ENCODE data around the gene BMP2K. TPM values are rescaled to one million over a fixed set of nuclear protein-coding genes. Genes with fewer than 3 reads are reported as not detected.
A peak's percentile ranks its signal among the peaks of the same experiment; 100 is the strongest.

Gene BMP2K
- total and polyA plus RNA-seq, 2 experiments from 2014 or later: 8.2 to 32.5 TPM

DNA sequence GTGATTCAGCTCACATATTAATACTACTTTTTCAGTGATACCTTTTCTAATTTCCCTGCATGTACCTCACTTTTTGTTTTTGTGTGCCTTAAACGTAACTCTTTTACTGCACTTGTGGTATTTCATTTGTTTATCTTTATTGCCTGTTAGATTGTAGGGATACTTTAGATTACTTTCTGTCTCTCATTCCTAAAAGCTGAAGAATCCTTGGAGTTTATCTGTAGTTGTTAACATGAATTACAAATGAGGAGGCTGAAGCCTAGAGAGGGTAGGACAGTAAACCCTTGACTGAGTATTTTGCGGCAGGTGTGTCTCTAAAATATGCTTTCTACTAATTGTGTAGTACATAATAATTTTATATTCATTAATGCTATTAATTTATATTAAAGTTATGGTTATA is 34.9 kb downstream of the BMP2K start:
- no peak for TF ChIP-seq POLR2AphosphoS5 (IDR thresholded peaks at IDR 0.05; ENCODE audit: low read depth)
- no peak for TF ChIP-seq STAT1 (IDR thresholded peaks at IDR 0.05; ENCODE audit: unreplicated experiment)
- no peak for TF ChIP-seq JUNB (IDR thresholded peaks at IDR 0.05; ENCODE audit: unreplicated experiment)
- TF ChIP-seq CREB1 (CRISPR knock-in tag; IDR thresholded peaks at IDR 0.05; ENCODE audit: low read depth): no peak
- TF ChIP-seq, protein P1, sequence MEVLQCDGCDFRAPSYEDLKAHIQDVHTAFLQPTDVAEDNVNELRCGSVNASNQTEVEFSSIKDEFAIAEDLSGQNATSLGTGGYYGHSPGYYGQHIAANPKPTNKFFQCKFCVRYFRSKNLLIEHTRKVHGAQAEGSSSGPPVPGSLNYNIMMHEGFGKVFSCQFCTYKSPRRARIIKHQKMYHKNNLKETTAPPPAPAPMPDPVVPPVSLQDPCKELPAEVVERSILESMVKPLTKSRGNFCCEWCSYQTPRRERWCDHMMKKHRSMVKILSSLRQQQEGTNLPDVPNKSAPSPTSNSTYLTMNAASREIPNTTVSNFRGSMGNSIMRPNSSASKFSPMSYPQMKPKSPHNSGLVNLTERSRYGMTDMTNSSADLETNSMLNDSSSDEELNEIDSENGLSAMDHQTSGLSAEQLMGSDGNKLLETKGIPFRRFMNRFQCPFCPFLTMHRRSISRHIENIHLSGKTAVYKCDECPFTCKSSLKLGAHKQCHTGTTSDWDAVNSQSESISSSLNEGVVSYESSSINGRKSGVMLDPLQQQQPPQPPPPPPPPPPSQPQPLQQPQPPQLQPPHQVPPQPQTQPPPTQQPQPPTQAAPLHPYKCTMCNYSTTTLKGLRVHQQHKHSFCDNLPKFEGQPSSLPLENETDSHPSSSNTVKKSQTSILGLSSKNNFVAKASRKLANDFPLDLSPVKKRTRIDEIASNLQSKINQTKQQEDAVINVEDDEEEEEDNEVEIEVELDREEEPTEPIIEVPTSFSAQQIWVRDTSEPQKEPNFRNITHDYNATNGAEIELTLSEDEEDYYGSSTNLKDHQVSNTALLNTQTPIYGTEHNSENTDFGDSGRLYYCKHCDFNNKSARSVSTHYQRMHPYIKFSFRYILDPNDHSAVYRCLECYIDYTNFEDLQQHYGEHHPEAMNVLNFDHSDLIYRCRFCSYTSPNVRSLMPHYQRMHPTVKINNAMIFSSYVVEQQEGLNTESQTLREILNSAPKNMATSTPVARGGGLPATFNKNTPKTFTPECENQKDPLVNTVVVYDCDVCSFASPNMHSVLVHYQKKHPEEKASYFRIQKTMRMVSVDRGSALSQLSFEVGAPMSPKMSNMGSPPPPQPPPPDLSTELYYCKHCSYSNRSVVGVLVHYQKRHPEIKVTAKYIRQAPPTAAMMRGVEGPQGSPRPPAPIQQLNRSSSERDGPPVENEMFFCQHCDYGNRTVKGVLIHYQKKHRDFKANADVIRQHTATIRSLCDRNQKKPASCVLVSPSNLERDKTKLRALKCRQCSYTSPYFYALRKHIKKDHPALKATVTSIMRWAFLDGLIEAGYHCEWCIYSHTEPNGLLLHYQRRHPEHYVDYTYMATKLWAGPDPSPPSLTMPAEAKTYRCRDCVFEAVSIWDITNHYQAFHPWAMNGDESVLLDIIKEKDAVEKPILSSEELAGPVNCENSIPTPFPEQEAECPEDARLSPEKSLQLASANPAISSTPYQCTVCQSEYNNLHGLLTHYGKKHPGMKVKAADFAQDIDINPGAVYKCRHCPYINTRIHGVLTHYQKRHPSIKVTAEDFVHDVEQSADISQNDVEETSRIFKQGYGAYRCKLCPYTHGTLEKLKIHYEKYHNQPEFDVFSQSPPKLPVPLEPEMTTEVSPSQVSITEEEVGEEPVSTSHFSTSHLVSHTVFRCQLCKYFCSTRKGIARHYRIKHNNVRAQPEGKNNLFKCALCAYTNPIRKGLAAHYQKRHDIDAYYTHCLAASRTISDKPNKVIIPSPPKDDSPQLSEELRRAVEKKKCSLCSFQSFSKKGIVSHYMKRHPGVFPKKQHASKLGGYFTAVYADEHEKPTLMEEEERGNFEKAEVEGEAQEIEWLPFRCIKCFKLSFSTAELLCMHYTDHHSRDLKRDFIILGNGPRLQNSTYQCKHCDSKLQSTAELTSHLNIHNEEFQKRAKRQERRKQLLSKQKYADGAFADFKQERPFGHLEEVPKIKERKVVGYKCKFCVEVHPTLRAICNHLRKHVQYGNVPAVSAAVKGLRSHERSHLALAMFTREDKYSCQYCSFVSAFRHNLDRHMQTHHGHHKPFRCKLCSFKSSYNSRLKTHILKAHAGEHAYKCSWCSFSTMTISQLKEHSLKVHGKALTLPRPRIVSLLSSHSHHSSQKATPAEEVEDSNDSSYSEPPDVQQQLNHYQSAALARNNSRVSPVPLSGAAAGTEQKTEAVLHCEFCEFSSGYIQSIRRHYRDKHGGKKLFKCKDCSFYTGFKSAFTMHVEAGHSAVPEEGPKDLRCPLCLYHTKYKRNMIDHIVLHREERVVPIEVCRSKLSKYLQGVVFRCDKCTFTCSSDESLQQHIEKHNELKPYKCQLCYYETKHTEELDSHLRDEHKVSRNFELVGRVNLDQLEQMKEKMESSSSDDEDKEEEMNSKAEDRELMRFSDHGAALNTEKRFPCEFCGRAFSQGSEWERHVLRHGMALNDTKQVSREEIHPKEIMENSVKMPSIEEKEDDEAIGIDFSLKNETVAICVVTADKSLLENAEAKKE (CRISPR knock-in tag; IDR thresholded peaks at IDR 0.05): no peak
- TF ChIP-seq EZH2 (IDR thresholded peaks at IDR 0.05; ENCODE audit: low read depth, unreplicated experiment): no peak
- TF ChIP-seq, protein P2, sequence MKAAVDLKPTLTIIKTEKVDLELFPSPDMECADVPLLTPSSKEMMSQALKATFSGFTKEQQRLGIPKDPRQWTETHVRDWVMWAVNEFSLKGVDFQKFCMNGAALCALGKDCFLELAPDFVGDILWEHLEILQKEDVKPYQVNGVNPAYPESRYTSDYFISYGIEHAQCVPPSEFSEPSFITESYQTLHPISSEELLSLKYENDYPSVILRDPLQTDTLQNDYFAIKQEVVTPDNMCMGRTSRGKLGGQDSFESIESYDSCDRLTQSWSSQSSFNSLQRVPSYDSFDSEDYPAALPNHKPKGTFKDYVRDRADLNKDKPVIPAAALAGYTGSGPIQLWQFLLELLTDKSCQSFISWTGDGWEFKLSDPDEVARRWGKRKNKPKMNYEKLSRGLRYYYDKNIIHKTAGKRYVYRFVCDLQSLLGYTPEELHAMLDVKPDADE (IDR thresholded peaks at IDR 0.05): no peak
- H3K4me2 ChIP-seq: peak overlapping the region; percentile 29; the same call in 1 of the 2 replicates
- H3K4me1 Mint-ChIP-seq: peaks cover 20% of the 10 kb centered on the region
- no peak overlapping the region for H3K27ac ChIP-seq (ENCODE audit: low read depth)
- H3K4me3 Mint-ChIP-seq: no peak overlapping the region
- DNase-seq (ENCODE audit: low spot score): no peak
- peaks cover 2% of the 10 kb centered on the region for H3K27me3 Mint-ChIP-seq (ENCODE audit: insufficient read depth, low read depth, poor library complexity)
- peaks cover 20% of the 10 kb centered on the region for H3K4me1 ChIP-seq (ENCODE audit: insufficient read depth)
- peaks cover 58% of the 10 kb centered on the region for H3K79me2 ChIP-seq (replicated peaks; ENCODE audit: insufficient read depth)
- H2AFZ ChIP-seq: no peak overlapping the region
- no peaks in the 10 kb centered on the region for H3K36me3 ChIP-seq (ENCODE audit: insufficient read depth)
- H3K36me3 Mint-ChIP-seq (ENCODE audit: low read depth): peaks cover 10% of the 10 kb centered on the region; the same call in 2 of the 3 replicates
- H3K4me3 ChIP-seq: no peak overlapping the region
- H3F3A ChIP-seq (replicated peaks; ENCODE audit: low read depth): no peaks in the 10 kb centered on the region
- H3K9me3 Mint-ChIP-seq: peaks cover 8% of the 10 kb centered on the region
- no peaks in the 10 kb centered on the region; the same call in 1 of the 2 replicates for H4K20me1 ChIP-seq (replicated peaks; ENCODE audit: insufficient read depth)
- no peaks in the 10 kb centered on the region for H3K9me2 ChIP-seq (ENCODE audit: insufficient read depth)
- peak overlapping the region; percentile 80; the same call in 1 of the 2 replicates for H3K27ac Mint-ChIP-seq
- ATAC-seq: no peak
- H3K27me3 ChIP-seq (ENCODE audit: insufficient read depth): no peaks in the 10 kb centered on the region

All from GM23338 (cell line).